PC-3 (cell line): ENCODE data around the gene VAMP4. TPM values are rescaled to one million over a fixed set of nuclear protein-coding genes. Genes with fewer than 3 reads are reported as not detected.

Source experiments
- ATAC-seq: fragments of 200-7000 bp; cut with Tn5 transposase; 2 replicates; pipeline ENCODE4 v1.9.1; 2020; ENCODE audit warnings: mild to moderate bottlenecking, moderate library complexity
- Bru-seq: library from RNA; stranded (reverse); fragments of 400-500 nt; gene quantifications from one replicate; lab custom pipeline; 2021; lab: Mats Ljungman, UMichigan
- BruChase-seq, 2 experiments: library from RNA; stranded (reverse); fragments of 400-500 nt; gene quantifications; one replicate each; lab custom pipeline; 2021; lab: Mats Ljungman, UMichigan
- BruUV-seq: library from RNA; stranded (reverse); fragments of 400-500 nt; replicated peaks from 2 replicates; lab custom pipeline; 2021; lab: Mats Ljungman, UMichigan
- CTCF ChIA-PET: fragments of 300-600 bp; sonication (Branson Sonifier 250); formaldehyde crosslinking; loops from one replicate; lab custom pipeline; 2022; ENCODE audit warnings: antibody characterized with exemption; lab: Charles Lee
- POLR2A ChIA-PET: fragments of 300-600 bp; sonication (Branson Sonifier 250); formaldehyde crosslinking; loops from one replicate; lab custom pipeline; 2022; ENCODE audit warnings: antibody characterized with exemption; ENCODE audit not compliant: unreplicated experiment; lab: Charles Lee
- DNase-seq: peaks from one replicate; pipeline ENCODE4 v3.0.0-alpha.2; 2015
- H2AFZ ChIP-seq: fragments of 300-600 bp; sonication (generic); 2 replicates; pipeline ENCODE4 v1.6.0; 2016; ENCODE audit warnings: antibody characterized with exemption, low read length
- H3F3A ChIP-seq: fragments of 300-600 bp; sonication (generic); one replicate; pipeline ENCODE4 v1.6.0; 2017; ENCODE audit warnings: antibody characterized with exemption, low read length, control low read depth, mild to moderate bottlenecking; ENCODE audit not compliant: unreplicated experiment
- H3K27ac ChIP-seq: fragments of 300-600 bp; sonication (generic); 2 replicates; pipeline ENCODE4 v1.5.1; 2016; ENCODE audit warnings: mild to moderate bottlenecking, low read length
- H3K27me3 ChIP-seq: fragments of 300-600 bp; sonication (generic); 2 replicates; pipeline ENCODE4 v1.6.1; 2016; ENCODE audit warnings: low read length, mixed read lengths
- H3K36me3 ChIP-seq: fragments of 300-600 bp; sonication (generic); 2 replicates; pipeline ENCODE4 v1.6.1; 2016; ENCODE audit warnings: low read depth, mixed run types, low read length, mixed read lengths
- H3K4me1 ChIP-seq: fragments of 300-600 bp; sonication (generic); 2 replicates; pipeline ENCODE4 v1.5.1; 2016; ENCODE audit warnings: low read length; ENCODE audit not compliant: insufficient read depth
- H3K4me2 ChIP-seq: fragments of 300-600 bp; sonication (generic); 2 replicates; pipeline ENCODE4 v1.6.0; 2016; ENCODE audit warnings: low read length
- H3K4me3 ChIP-seq: fragments of 300-600 bp; sonication (generic); 2 replicates; pipeline ENCODE4 v1.5.1; 2016; ENCODE audit warnings: mild to moderate bottlenecking, low read length, mixed read lengths
- H3K79me2 ChIP-seq: fragments of 300-600 bp; sonication (generic); 2 replicates; pipeline ENCODE4 v1.6.1; 2017; ENCODE audit warnings: low read length, mixed read lengths
- H3K9ac ChIP-seq: fragments of 300-600 bp; sonication (generic); 2 replicates; pipeline ENCODE4 v1.6.0; 2016; ENCODE audit warnings: mild to moderate bottlenecking, low read length
- H3K9me2 ChIP-seq: fragments of 300-600 bp; sonication (generic); replicated peaks from 2 replicates; pipeline ENCODE4 v1.6.1; 2016; ENCODE audit warnings: mixed run types, low read length, mixed read lengths
- H3K9me3 ChIP-seq: fragments of 300-600 bp; sonication (generic); 2 replicates; pipeline ENCODE4 v1.6.1; 2016; ENCODE audit warnings: low read length, mixed read lengths
- H4K20me1 ChIP-seq: fragments of 300-600 bp; sonication (generic); 2 replicates; pipeline ENCODE4 v1.6.1; 2016; ENCODE audit warnings: low read length, mixed read lengths
- CTCF ChIP-seq: fragments of 300-600 bp; sonication (generic); conservative IDR thresholded peaks from 2 replicates; pipeline ENCODE4 v1.5.1; 2017; ENCODE audit warnings: antibody characterized with exemption, low read depth, mild to moderate bottlenecking, low read length
- EZH2 ChIP-seq: fragments of 300-600 bp; sonication (generic); IDR thresholded peaks from one replicate; pipeline ENCODE4 v1.6.1; 2017; ENCODE audit warnings: antibody characterized with exemption, mild to moderate bottlenecking, low read length; ENCODE audit not compliant: unreplicated experiment
- EZH2phosphoT487 ChIP-seq: fragments of 300-600 bp; sonication (generic); IDR thresholded peaks from 2 replicates; pipeline ENCODE4 v1.6.1; 2018; ENCODE audit warnings: mild to moderate bottlenecking, antibody characterized with exemption, low read length, borderline replicate concordance
- intact Hi-C: fragments of 100-400 bp; cut with micrococcal nuclease; formaldehyde crosslinking; loops from 2 replicates; pipeline ENCODE4 v1.9.0; 2023
- long read RNA-seq: library from polyadenylated mRNA; unstranded; transcript quantifications from one replicate; pipeline ENCODE4 v2.0.0, GENCODE V29; 2021; ENCODE audit not compliant: unreplicated experiment
- total RNA-seq: library from RNA; depleted of rRNA; stranded (reverse); fragments of >200 nt; gene quantifications from 2 replicates; pipeline ENCODE4 v1.2.3, GENCODE V29; 2014; rRNA removed

The VAMP4 gene
- 5.2 and 7.2 TPM in 2 replicates for total RNA-seq
- Bru-seq, nascent RNA: percentile 83 among the genes with signal in this experiment
- BruChase-seq, experiment 1, labeled RNA remaining after a 6-hour chase: percentile 68 among the genes with signal in this experiment
- BruChase-seq, experiment 2, labeled RNA remaining after a 2-hour chase: percentile 77 among the genes with signal in this experiment
- long read RNA-seq, full-length matches to known transcripts: 81 of 168 reads
- long read RNA-seq, partial matches to known transcripts: 44 of 168 reads
- long read RNA-seq, other reads (novel, unspliced or antisense): 43 of 168 reads

- Histone ChIP-seq H3K4me1 (peaks cover 40% of the 10 kb centered on the region), H3K9me2 (no peaks in the 10 kb centered on the region), H3K27ac (peak within 1 kb of the TSS; percentile 74), H3K4me3 (peak within 1 kb of the TSS; percentile 75), H3K36me3 (peaks cover 7% of the 10 kb centered on the region; the same call in 1 of the 2 replicates), H3K79me2 (peaks cover 29% of the 10 kb centered on the region), H3K27me3 (no peaks in the 10 kb centered on the region), H3K9ac (peak within 1 kb of the TSS; percentile 78), H3F3A (peaks cover 10% of the 10 kb centered on the region), H3K4me2 (peak within 1 kb of the TSS; percentile 78), H4K20me1 (no peaks in the 10 kb centered on the region), H3K9me3 (no peaks in the 10 kb centered on the region), H2AFZ (peak within 1 kb of the TSS; percentile 95)
- no peak for TF ChIP-seq CTCF
- TF ChIP-seq EZH2: no peak
- TF ChIP-seq EZH2phosphoT487: no peak
- BruUV-seq: TSS peak; percentile 87
- intact Hi-C loops: loop anchor here (1.0 kb wide), 4 partner anchors 39 to 241 kb away; partner anchors contain the start of gene METTL13
- DNase-seq: peak; percentile 99
- CTCF ChIA-PET: interaction anchor here (0.5 to 1.0 kb wide), 2 partner anchors 29 to 429 kb away, joined by 3 to 5 read pairs; no protein-coding TSS in a partner anchor
- peak; percentile 81 for ATAC-seq
- POLR2A ChIA-PET: interaction anchor here (0.6 to 1.7 kb wide), 2 partner anchors 39 to 302 kb away, joined by 3 to 14 read pairs; partner anchors contain the start of gene METTL13
These were observed at the start of gene VAMP4 for GRCh38 chr1:171741872-171742576. VAMP4 (minus strand) TSS chr1:171742065; CDS start chr1:171738414, 3,651 bp downstream.

GRCh38 chr1:171790318-171790717 is 48.5 kb upstream of the VAMP4 start:
- CTCF ChIA-PET: no interaction called here
- Histone ChIP-seq H3F3A (peaks cover 9% of the 10 kb centered on the region), H3K4me1 (peaks cover 18% of the 10 kb centered on the region), H3K4me2 (no peak overlapping the region), H3K36me3 (peaks cover 98% of the 10 kb centered on the region), H3K4me3 (no peak overlapping the region), H2AFZ (no peak overlapping the region), H3K9me2 (no peaks in the 10 kb centered on the region), H3K27ac (no peak overlapping the region), H3K9me3 (no peaks in the 10 kb centered on the region), H3K27me3 (no peaks in the 10 kb centered on the region), H3K79me2 (peaks cover 57% of the 10 kb centered on the region), H4K20me1 (0 out of 2 replicates have a peak, but pooled peaks cover 5% of the 10 kb centered on the region), H3K9ac (no peak overlapping the region)
- TF ChIP-seq EZH2phosphoT487 (no peak), EZH2 (no peak), CTCF (no peak)
- ATAC-seq (no peak), DNase-seq (no peak)
- intact Hi-C loops: no loop called here
- POLR2A ChIA-PET: no interaction called here
- BruUV-seq: no TSS peak
